Right cardiac atrium (tissue), 5 donors: ENCODE measurements around the gene GRIP2. TPM values are rescaled to one million over a fixed set of nuclear protein-coding genes. Genes with fewer than 3 reads are reported as not detected.

Experiments
- ATAC-seq, 2 donors: fragments of 200-7000 bp; cut with Tn5 transposase; one replicate each; pipeline versions ENCODE4 v1.8.0 to v1.9.1; 2020; ENCODE audit warnings: moderate library complexity in 2 of 2, mild to moderate bottlenecking in 1 of 2
- DNase-seq, 3 donors: peaks; one replicate each; pipeline ENCODE4 v3.0.0-alpha.2; 2020
- H3K27ac ChIP-seq: one replicate; pipeline ENCODE4 v1.5.1; 2013; ENCODE audit warnings: mild to moderate bottlenecking, low read length, control low read depth, moderate library complexity
- H3K27me3 ChIP-seq: one replicate; pipeline ENCODE4 v1.6.1; 2013; ENCODE audit not compliant: control insufficient read depth, insufficient read depth
- H3K4me1 ChIP-seq: one replicate; pipeline ENCODE4 v1.6.1; 2013; ENCODE audit warnings: low read length; ENCODE audit not compliant: control insufficient read depth, insufficient read depth
- H3K4me3 ChIP-seq: one replicate; pipeline ENCODE4 v1.5.1; 2013; ENCODE audit warnings: low read length, control low read depth
- H3K9me3 ChIP-seq: one replicate; pipeline ENCODE4 v1.6.1; 2013; ENCODE audit warnings: low read length; ENCODE audit not compliant: control insufficient read depth
- WGBS: extraction: QIAGEN DNeasy Blood & Tissue Kit; methylation state at CpG from one replicate; pipeline ENCODE4 v1.1.7; 2013; 5-methylcytosine and 5-hydroxymethylcytosine counted together
- intact Hi-C, 4 donors: fragments of 100-400 bp; cut with DNase I; formaldehyde crosslinking; loops; one replicate each; pipeline versions ENCODE4 v1.11.0 to v1.14.0; 2022 to 2023
- polyA plus RNA-seq: library from polyadenylated mRNA; stranded (reverse); fragments of 200-250 nt; gene quantifications from one replicate; pipeline ENCODE4 v1.2.3, GENCODE V29; 2013
- total RNA-seq, 4 donors: library from RNA; stranded (reverse); fragmentation: NEBNext Ultra II Directional; extraction: Animal tissue kit (Norgen Biotek cat#: 25700); gene quantifications; one replicate each; pipeline ENCODE4 v1.2.1, GENCODE V29; 2021
- donor health status: healthy with polysubstance abuse.
- donor health status: DM: no; HTN: yes; CAD: no.
- donor health status: DM: no; HTN: no; CAD: no.
- donor health status: DM: no; HTN: yes; CAD: no; lungs with severe emphysema.
- donor health status: DM: yes; HTN: yes; CAD: no.

Gene GRIP2
- total and polyA plus RNA-seq, 5 donors = 8.7 to 14.5 (median 11.8) TPM

GRCh38 chr3:14441240-14441919 lies 98.8 kb downstream of the GRIP2 start:
- ATAC-seq = peak; percentile 38 to 62
- Histone ChIP-seq H3K27ac (no peak overlapping the region), H3K4me1 (peaks cover 27% of the 10 kb centered on the region), H3K9me3 (no peaks in the 10 kb centered on the region), H3K27me3 (no peaks in the 10 kb centered on the region), H3K4me3 (no peak overlapping the region)
- intact Hi-C loops = no loop called here
- peak; percentile 42 to 81 (median 71) for DNase-seq
- WGBS = 71% methylated on average over 18 of the region's 18 CpGs

- WGBS = 65% methylated on average over 11 of the region's 11 CpGs
- Histone ChIP-seq H3K27me3 (no peaks in the 10 kb centered on the region), H3K27ac (peak overlapping the region; percentile 49), H3K9me3 (no peaks in the 10 kb centered on the region), H3K4me3 (no peak overlapping the region), H3K4me1 (peaks cover 28% of the 10 kb centered on the region)
- intact Hi-C loops = no loop called here
- DNase-seq (peak in 2 of 3 donors; percentile 55 to 65), ATAC-seq (peak in 1 of 2 donors; percentile 4)
Observed at GRCh38 chr3:14440531-14441239, 99.5 kb downstream of the GRIP2 start.

GRCh38 chr3:14440168-14440518 lies 100.0 kb downstream of the GRIP2 start:
- WGBS = 53% methylated on average over 3 of the region's 3 CpGs
- no peaks in the 10 kb centered on the region for H3K27me3 ChIP-seq
- H3K9me3 ChIP-seq = no peaks in the 10 kb centered on the region
- intact Hi-C loops = no loop called here
- H3K4me1 ChIP-seq = peaks cover 32% of the 10 kb centered on the region
- DNase-seq = peak in 1 of 3 donors; percentile 58
- peak overlapping the region; percentile 49 for H3K27ac ChIP-seq
- H3K4me3 ChIP-seq = no peak overlapping the region
- no peak for ATAC-seq

DNA sequence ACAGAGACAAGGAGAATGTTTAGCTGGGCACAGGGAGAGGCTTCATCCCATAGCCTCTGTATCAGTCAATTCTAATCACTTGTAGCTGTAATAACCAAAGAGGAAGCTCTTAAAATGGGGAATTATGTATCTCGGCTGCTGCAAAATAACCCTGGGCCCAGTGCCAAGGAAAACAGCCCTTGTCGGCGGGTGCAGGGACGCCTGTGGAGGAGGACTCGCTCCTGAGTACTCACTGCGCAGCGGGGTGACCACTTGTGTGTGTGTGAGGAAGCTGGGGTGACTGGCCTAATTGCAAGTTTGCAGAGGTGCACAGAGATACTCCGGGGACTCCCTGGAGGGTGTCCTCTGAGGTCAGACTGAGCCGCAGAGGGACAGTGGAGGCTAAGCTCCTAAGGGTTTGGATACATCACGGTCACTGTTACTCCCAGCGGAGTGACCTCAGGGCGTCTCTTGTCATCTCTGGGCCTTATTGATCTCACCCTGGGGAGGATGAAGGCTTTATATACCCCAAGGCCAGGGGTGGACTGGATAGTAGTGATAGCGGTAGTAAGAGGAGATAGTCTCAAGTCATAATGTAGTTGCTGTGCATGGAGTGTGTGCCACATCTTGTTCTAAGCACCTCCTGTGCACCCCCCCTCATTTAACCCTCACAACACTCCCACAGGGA lies 100.5 kb downstream of the GRIP2 start:
- no peaks in the 10 kb centered on the region for H3K9me3 ChIP-seq
- H3K4me1 ChIP-seq = peaks cover 35% of the 10 kb centered on the region
- peak overlapping the region; percentile 43 for H3K27ac ChIP-seq
- DNase-seq (peak; percentile 77 to 92 (median 89)), ATAC-seq (peak; percentile 20 to 54)
- intact Hi-C loops = no loop called here
- no peak overlapping the region for H3K4me3 ChIP-seq
- H3K27me3 ChIP-seq = no peaks in the 10 kb centered on the region
- WGBS = 14% methylated on average over 13 of the region's 13 CpGs

Other genes with a start within 250 kb of the GRIP2 start
- gene SLC6A6, start 137.7 kb downstream of the GRIP2 start, total RNA-seq = 100 to 1,000 TPM in 1 of 4 donors, 10 to 100 TPM in 3; 21.3 to 106 (median 38.4) TPM
- 23.7 TPM for gene SLC6A6, start 137.7 kb downstream of the GRIP2 start, polyA plus RNA-seq
- 10 to 100 TPM in 3 of 4 donors, 1 to 10 TPM in 1; 9.3 to 18.3 (median 11.2) TPM for gene CCDC174, start 111.4 kb upstream of the GRIP2 start, total RNA-seq
- gene CCDC174, start 111.4 kb upstream of the GRIP2 start, polyA plus RNA-seq = 9.8 TPM
- gene C3orf20, start 134.8 kb upstream of the GRIP2 start, total RNA-seq = under 1 TPM in 1 of 4 donors, not detected in 3; 0.11 TPM
- gene C3orf20, start 134.8 kb upstream of the GRIP2 start, polyA plus RNA-seq = 0.02 TPM